ENCODE data around the gene SEC23A.
"Not testable (repeated sequence)": the region's sequence is repeated elsewhere in the genome, so short reads cannot be mapped to it uniquely, and the experiment has no call there.

SEC23A gene

GRCh38 chr14:39090548-39091111 is 12.4 kb downstream of the SEC23A start:
- no peak for DNase-seq

- DNase-seq, result no peak
These were observed 15.5 kb downstream of the SEC23A start for GRCh38 chr14:39087493-39087892.

DNA sequence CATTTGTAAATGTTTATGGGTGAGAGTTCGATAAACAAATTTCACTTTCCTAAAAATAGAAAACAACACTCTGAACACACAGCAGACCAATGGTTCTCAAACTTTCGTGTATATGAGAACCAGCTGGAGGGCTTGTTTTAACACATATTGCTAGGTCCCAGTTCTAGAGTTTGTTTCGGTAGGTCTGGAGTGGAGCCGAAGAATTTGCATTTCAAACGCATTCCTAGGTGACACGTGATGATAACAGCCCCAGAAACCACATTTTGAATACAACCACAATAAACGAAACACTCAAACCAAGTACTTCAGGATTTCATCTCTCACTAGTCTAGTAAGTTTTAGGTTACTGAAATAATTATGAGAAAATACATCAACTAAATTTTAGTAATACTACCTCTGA is 17.1 kb downstream of the SEC23A start:
- no peak for DNase-seq

- DNase-seq, result no peak
These were observed 19.9 kb downstream of the SEC23A start for GRCh38 chr14:39083127-39083526.

GRCh38 chr14:39080886-39081285 is 22.1 kb downstream of the SEC23A start:
- DNase-seq, result no peak

DNA sequence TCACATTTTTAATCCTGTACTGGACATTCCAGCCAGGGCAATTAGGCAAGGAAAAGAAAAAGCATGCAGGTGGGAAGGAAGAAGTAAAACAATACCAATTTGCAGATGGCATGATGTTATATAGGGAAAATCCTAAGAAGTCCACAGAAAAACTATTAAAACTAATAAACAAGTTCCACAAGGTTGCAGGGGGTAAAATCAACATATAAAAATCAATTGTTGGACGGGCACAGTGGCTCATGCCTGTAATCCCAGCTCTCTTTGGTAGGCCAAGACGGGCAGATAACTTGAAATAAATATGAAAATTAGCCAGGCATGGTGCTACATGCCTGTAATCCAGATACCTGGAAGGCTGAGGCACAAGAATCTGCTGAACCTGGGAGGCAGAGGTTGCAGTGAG is 31.9 kb downstream of the SEC23A start:
- no peak for DNase-seq

- DNase-seq, result no peak
These were observed 33.1 kb downstream of the SEC23A start for GRCh38 chr14:39069923-39070322.

DNA sequence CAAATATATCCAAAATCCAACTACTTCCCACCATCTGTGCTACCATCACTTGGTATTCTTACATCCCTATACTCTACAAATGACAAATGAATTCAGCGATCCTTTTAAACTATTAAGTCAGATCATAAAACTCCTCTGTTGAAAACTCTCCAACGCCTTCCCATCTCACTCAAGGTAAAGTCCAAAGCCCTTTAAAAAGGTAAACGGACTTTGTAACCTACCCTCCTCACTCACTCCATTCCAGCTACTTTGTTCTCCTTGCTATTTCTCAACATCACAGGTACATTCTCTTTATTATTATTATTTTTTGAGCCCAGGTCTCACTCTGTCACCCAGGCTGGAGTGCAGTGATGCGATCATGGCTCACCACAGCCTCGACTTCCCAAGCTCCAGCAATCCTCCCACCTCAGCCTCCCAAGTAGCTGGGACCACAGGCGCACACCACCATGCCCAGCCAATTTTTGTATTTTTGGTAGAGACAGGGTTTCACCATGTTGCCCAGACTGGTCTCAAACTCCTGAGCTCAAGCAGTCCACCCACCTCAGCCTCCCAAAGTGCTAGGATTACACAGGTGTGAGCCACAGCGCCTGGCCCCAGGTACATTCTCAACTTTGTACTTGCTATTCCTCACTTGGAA is 33.7 kb downstream of the SEC23A start:
- DNase-seq, result not testable (repeated sequence)

- DNase-seq, result no peak
These were observed 42.1 kb downstream of the SEC23A start for GRCh38 chr14:39060818-39061437.

GRCh38 chr14:39055786-39056474 is 47.1 kb downstream of the SEC23A start:
- DNase-seq, result no peak

- DNase-seq, result not testable (repeated sequence)
These were observed 50.1 kb downstream of the SEC23A start for GRCh38 chr14:39052869-39053454.

- DNase-seq, result no peak
These were observed 52.6 kb downstream of the SEC23A start for GRCh38 chr14:39050389-39050788.

- not testable (repeated sequence) for DNase-seq
These were observed 57.1 kb downstream of the SEC23A start for GRCh38 chr14:39045889-39046288.

GRCh38 chr14:39043352-39043943 is 59.6 kb downstream of the SEC23A start:
- DNase-seq, result no peak

DNA sequence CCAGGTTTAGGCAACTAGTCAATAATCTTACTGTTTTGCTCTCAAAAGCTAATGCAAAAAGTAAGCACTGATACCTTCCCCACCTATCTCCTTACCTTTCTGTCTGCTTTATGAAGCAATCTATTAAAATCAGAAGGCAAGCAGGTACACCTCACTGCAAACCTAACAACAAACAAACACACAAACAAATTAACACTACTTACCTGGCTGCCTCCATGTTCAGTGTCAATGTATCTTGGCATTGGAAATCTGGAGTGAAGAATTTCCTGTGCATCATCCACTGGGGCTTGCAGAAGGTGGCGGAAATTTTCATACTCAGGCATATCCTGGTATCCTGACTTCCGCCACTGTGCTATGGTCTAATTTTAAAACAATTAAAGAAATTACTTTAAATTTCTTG is 62.5 kb downstream of the SEC23A start:
- DNase-seq, result no peak

DNA sequence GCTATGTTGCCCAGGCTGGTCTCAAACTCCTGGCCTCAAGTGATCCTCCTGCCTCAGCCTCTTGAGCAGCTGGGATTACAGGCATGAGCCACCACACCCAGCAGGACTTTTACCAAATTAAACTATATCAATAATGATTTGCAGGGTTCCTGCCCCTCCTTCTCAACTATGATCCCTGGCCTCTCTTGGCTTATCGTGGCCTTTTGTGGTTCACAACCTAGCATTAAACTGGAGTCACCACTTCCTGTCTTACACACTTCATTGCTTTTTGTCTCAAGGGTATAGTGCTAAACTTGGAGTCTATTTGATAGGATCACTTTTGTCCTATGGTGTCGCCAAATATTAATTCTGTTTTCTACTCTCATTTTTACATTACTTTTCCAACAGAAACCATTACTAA is 64.5 kb downstream of the SEC23A start:
- DNase-seq, result no peak

GRCh38 chr14:39036760-39037159 is 66.3 kb downstream of the SEC23A start:
- DNase-seq, result no peak

DNA sequence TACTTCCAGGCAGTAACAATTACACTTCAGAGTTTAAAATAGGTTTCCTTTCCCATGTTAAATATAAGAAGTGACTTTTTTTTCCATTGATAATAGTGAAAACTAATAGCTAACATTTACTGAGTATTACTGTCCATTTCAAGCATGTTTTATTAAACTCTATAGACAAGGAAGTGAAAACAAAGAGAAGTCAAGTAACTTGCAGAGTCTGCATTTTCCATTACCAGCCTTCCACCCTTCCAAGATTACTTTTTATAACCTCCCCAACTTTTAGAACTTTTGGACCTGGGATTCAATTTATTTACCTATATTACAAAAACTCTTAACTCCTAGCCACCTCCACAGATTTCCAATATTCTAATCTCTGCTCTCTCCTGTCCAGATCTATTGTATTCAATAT is 67.7 kb downstream of the SEC23A start:
- DNase-seq, result no peak

- no peak for DNase-seq
These were observed 68.3 kb downstream of the SEC23A start for GRCh38 chr14:39034481-39035296.

DNA sequence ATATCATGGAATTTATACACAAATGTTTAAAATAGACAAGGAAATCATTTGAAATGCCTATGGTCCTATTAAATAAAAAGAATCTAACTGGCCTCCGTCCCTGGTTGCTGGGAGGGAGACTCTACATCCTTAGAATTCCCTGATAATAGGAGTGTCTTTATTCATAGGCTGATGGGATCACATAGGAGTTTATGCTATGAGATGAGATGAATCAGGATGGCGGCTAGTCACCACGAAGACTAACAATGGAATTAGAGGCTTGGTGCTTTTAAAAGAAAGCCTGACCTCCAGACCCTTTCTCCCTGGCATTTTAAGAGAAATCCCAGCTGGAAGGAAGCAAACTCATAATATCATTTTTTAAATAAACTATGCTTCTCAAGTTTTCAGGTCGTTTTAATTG is 69.7 kb downstream of the SEC23A start:
- no peak for DNase-seq

GRCh38 chr14:39030209-39030608 is 72.8 kb downstream of the SEC23A start:
- DNase-seq, result no peak

DNA sequence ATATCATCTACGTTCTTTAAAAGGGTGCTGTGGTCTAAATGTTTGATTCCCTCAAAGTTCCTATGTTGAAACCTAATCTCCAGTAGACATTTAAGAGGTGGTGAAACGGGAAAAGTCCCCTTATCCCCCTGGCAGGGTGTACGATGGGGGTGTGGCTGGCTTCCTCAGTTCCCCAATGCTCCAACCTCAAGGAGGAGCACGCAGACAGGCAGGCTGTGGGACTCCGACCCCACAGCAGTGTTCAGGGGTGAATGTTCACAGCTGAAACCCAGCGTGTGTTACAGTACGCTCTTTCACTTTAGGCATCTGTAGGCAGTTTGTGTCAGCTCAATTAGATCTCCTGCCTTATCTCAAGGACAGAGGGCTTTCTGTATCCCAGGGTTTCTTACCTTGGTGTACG is 73.2 kb downstream of the SEC23A start:
- no peak for DNase-seq
